ENCODE results near the gene SCT. TPM values are rescaled to one million over a fixed set of nuclear protein-coding genes. Genes with fewer than 3 reads are reported as not detected.
A peak's percentile ranks its signal among the peaks of the same experiment; 100 is the strongest.
"Not testable (repeated sequence)": the region's sequence is repeated elsewhere in the genome, so short reads cannot be mapped to it uniquely, and the experiment has no call there.

SCT gene
- total and polyA plus RNA-seq, 2 donors from 2014 or later = not detected

DNA sequence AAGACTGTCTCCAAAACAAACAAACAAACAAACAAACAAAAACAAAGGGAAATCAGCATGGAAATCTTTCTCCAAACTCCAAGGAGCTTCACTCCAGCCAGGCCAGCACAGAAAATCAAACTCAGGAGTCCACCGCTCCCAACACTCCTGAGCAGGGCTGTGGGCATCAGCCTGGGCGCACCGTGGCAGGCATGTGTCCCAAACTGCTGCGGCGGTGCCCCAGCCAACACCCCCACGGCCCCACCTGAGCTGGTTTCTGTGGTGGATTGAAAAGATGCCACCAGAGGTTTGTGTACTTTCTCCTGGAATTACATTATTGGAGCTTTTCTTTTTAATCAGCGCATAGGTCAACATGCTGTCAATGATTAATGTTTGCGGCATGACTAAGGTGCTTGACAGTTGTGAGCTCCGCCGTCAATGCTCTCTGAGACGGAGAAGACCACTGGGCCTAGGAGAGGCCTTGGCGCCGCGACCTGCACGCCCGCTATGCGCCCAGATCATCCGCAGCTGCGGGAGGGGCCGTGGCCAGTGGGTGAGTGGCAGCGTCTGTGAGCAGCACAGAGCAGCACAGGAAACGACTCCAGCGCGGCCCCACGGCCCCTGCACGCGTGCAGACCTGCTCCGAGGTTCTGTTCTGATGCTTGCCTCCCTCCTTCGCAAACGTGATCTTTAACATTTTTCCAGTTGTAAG, 28.2 kb upstream of the SCT start:
- intact Hi-C loops (cut with DNase I) = no loop called here
- Histone ChIP-seq H3K9ac (ENCODE audit: low read length in 3 of 3) (no peak overlapping the region), H3K4me3 (ENCODE audit: low read length in 3 of 3) (no peak overlapping the region), H3K27ac (ENCODE audit: low read depth in 2 of 2, low read length in 2 of 2) (peak overlapping the region; percentile 32 to 71), H3K36me3 (ENCODE audit: control insufficient read depth in 2 of 3, insufficient read depth in 3 of 3, low read length in 3 of 3) (no peaks in the 10 kb centered on the region), H3K27me3 (ENCODE audit: control insufficient read depth, insufficient read depth, low read length) (no peaks in the 10 kb centered on the region), H3K4me1 (ENCODE audit: control insufficient read depth in 2 of 3, insufficient read depth in 2 of 3, low read depth in 1 of 3, low read length in 3 of 3) (no peaks in the 10 kb centered on the region), H3K9me3 (ENCODE audit: control insufficient read depth in 2 of 3, insufficient read depth in 1 of 3, low read length in 3 of 3) (no peaks in the 10 kb centered on the region)
- DNase-seq (peak in 2 of 5 donors; percentile 54 to 55), FAIRE-seq (no peak)
- TF ChIP-seq, protein P1, sequence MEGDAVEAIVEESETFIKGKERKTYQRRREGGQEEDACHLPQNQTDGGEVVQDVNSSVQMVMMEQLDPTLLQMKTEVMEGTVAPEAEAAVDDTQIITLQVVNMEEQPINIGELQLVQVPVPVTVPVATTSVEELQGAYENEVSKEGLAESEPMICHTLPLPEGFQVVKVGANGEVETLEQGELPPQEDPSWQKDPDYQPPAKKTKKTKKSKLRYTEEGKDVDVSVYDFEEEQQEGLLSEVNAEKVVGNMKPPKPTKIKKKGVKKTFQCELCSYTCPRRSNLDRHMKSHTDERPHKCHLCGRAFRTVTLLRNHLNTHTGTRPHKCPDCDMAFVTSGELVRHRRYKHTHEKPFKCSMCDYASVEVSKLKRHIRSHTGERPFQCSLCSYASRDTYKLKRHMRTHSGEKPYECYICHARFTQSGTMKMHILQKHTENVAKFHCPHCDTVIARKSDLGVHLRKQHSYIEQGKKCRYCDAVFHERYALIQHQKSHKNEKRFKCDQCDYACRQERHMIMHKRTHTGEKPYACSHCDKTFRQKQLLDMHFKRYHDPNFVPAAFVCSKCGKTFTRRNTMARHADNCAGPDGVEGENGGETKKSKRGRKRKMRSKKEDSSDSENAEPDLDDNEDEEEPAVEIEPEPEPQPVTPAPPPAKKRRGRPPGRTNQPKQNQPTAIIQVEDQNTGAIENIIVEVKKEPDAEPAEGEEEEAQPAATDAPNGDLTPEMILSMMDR (IDR thresholded peaks at IDR 0.05; ENCODE audit: borderline replicate concordance, extremely low read depth, insufficient read depth) = no peak

- H3K27ac ChIP-seq (ENCODE audit: low read depth in 2 of 2, low read length in 2 of 2); H3K9me3 ChIP-seq (ENCODE audit: control insufficient read depth in 2 of 3, insufficient read depth in 1 of 3, low read length in 3 of 3); DNase-seq; H3K4me3 ChIP-seq (ENCODE audit: low read length in 3 of 3); H3K4me1 ChIP-seq (ENCODE audit: control insufficient read depth in 2 of 3, insufficient read depth in 2 of 3, low read depth in 1 of 3, low read length in 3 of 3); H3K36me3 ChIP-seq (ENCODE audit: control insufficient read depth in 2 of 3, insufficient read depth in 3 of 3, low read length in 3 of 3); H3K9ac ChIP-seq (ENCODE audit: low read length in 3 of 3); intact Hi-C loops (cut with DNase I); H3K27me3 ChIP-seq (ENCODE audit: control insufficient read depth, insufficient read depth, low read length); FAIRE-seq: not testable (repeated sequence)
Measured at GRCh38 chr11:654444-654843, 27.5 kb upstream of the SCT start.

- intact Hi-C loops (cut with DNase I) = no loop called here
- Histone ChIP-seq H3K27ac (ENCODE audit: low read depth in 2 of 2, low read length in 2 of 2) (no peak overlapping the region), H3K4me1 (ENCODE audit: control insufficient read depth in 2 of 3, insufficient read depth in 2 of 3, low read depth in 1 of 3, low read length in 3 of 3) (no peaks in the 10 kb centered on the region), H3K4me3 (ENCODE audit: low read length in 3 of 3) (no peak overlapping the region), H3K27me3 (ENCODE audit: control insufficient read depth, insufficient read depth, low read length) (no peaks in the 10 kb centered on the region), H3K36me3 (ENCODE audit: control insufficient read depth in 2 of 3, insufficient read depth in 3 of 3, low read length in 3 of 3) (no peaks in the 10 kb centered on the region), H3K9me3 (ENCODE audit: control insufficient read depth in 2 of 3, insufficient read depth in 1 of 3, low read length in 3 of 3) (no peaks in the 10 kb centered on the region), H3K9ac (ENCODE audit: low read length in 3 of 3) (no peak overlapping the region)
- DNase-seq = no peak
- TF ChIP-seq, protein P1 (IDR thresholded peaks at IDR 0.05; ENCODE audit: borderline replicate concordance, extremely low read depth, insufficient read depth) = no peak
- FAIRE-seq = no peak
Measured at GRCh38 chr11:653837-654236, 26.9 kb upstream of the SCT start.

GRCh38 chr11:653136-653535, 26.2 kb upstream of the SCT start:
- H3K4me1 ChIP-seq (ENCODE audit: control insufficient read depth in 2 of 3, insufficient read depth in 2 of 3, low read depth in 1 of 3, low read length in 3 of 3); H3K4me3 ChIP-seq (ENCODE audit: low read length in 3 of 3); H3K9ac ChIP-seq (ENCODE audit: low read length in 3 of 3); H3K9me3 ChIP-seq (ENCODE audit: control insufficient read depth in 2 of 3, insufficient read depth in 1 of 3, low read length in 3 of 3); FAIRE-seq; H3K27me3 ChIP-seq (ENCODE audit: control insufficient read depth, insufficient read depth, low read length); H3K27ac ChIP-seq (ENCODE audit: low read depth in 2 of 2, low read length in 2 of 2); intact Hi-C loops (cut with DNase I); DNase-seq; H3K36me3 ChIP-seq (ENCODE audit: control insufficient read depth in 2 of 3, insufficient read depth in 3 of 3, low read length in 3 of 3): not testable (repeated sequence)

Measured in kidney (tissue), 14 donors.